GM21786 (cell line): ENCODE measurements around the gene RHBDD3.

Experiments used
- ATAC-seq: cut with Tn5 transposase; IDR thresholded peaks from one replicate; pipeline ENCODE4 v1.9.1; 2021; ENCODE audit not compliant: unreplicated experiment

Gene RHBDD3

GRCh38 chr22:29306175-29306834 is 38.5 kb upstream of the RHBDD3 start, which contains the start of gene GAS2L1:
GAS2L1 (plus strand) TSS chr22:29306650; CDS start chr22:29308106, 1,456 bp downstream.
- ATAC-seq = no peak

DNA sequence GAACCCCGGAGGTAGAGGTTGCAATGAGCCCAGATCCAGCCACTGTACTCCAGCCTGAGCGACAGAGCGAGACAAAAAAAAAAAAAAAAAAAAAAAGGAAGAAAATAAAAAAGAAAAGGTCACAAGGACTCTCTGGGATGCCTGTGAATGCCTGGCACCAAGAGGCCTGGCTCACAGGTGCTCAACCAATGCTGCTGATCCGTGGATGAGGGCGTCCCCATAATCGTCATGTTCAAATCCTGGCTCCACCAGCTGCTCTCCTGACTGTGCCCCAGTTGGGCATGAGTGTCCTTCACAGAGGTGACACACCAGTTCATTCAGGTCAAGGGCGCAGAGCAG is 38.0 kb upstream of the RHBDD3 start:
- ATAC-seq = no peak

GRCh38 chr22:29302681-29303465 is 35.1 kb upstream of the RHBDD3 start:
- no peak for ATAC-seq

DNA sequence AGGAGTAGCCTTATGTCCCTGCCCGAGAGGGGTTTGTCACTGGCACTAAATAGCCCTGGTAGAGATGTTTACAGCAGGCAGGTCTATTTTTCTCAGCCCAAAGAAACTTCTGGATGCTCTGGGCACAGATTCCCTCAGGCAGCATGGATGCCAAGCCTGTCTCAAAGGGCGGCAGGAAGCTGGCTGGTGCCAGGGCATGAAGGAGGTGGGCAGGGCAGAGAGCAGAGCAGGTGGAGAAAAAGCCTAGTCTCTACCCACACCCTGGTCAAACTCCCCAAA is 34.6 kb upstream of the RHBDD3 start:
- ATAC-seq = no peak

DNA sequence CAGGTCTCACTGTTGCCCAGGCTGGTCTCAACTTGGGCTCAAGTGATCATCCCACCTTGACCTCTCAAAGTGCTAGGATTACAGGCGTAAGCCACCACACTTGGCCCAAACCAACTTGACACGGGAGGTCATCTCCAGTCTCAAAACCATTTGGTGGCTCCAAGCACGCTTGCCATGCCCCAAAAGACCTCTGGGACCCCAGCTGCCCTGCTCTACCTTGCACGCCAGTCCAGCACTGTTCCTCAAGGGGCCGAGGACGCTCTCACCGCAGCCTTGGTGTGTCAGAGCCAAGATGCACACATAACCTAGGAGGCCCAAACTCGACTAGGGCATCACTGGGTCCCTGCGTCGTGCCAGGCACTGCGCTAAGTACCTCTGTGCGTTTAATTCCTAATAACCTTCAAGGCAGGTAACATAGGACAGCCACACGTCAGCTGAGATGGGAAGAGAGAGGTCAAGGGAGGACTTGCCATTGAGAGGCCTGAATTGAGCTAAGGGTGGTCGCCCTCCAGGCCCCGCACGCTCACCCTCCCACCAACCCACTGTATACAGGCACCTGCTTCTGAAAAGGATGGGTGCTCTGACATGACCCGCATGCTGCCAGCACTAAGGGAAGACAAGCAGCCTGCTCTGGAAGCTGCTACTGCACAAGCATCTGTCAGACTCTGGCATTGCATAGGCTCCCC is 34.1 kb upstream of the RHBDD3 start:
- ATAC-seq = no peak

DNA sequence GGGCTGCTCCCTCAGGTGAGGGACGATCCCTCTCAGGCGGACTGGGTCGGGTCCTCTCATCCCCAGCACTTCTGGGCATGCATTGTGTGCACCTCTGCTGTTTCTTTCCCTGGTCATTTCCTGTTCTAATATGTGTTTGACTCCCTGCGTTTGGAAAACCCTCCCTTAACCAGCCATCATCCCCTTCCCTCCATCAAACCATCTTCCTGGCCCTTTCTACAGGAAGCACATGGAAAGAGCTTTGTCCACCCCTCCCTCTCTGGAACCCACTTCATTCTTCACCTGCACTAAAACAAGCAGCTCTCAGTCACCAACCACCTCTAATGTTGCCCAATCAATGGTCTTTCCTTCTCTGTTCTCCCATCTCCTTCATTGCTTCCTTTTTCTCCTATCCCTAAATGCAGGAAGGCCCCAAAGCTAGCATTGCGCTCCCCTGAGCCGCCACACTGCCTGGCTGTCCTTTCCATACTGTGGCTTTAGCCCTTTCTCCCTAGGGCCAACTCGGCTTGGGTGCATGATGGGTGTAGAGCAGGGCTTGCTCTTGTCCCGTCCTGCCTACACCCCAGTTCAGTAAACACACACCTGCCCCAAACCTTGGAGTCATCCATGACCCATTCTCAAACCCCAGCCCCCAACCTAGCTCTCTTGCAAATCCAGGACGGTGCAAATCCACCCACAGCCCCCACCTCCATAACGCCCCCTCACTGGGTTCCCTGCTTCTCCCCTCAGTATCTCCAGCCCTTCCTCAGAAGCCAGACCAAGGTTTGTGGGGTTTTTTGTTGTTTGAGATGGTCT is 33.2 kb upstream of the RHBDD3 start:
- ATAC-seq = no peak

DNA sequence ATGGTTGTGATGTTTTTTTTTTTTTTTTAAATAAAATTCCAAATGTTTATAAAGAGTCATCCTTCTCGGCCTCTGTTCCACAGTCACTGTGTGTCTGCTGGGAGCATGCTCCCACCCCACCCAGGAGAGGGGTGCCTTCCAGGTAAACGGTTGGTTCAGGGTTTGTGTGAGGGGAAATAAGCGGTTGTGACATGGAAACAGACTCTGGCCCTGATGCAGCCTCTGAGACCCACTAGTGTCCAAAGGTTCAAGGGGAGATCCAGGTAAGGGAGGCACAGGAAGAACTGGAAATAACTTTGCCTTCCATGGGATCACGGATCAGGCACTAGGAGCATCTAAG is 32.7 kb upstream of the RHBDD3 start:
- no peak for ATAC-seq

DNA sequence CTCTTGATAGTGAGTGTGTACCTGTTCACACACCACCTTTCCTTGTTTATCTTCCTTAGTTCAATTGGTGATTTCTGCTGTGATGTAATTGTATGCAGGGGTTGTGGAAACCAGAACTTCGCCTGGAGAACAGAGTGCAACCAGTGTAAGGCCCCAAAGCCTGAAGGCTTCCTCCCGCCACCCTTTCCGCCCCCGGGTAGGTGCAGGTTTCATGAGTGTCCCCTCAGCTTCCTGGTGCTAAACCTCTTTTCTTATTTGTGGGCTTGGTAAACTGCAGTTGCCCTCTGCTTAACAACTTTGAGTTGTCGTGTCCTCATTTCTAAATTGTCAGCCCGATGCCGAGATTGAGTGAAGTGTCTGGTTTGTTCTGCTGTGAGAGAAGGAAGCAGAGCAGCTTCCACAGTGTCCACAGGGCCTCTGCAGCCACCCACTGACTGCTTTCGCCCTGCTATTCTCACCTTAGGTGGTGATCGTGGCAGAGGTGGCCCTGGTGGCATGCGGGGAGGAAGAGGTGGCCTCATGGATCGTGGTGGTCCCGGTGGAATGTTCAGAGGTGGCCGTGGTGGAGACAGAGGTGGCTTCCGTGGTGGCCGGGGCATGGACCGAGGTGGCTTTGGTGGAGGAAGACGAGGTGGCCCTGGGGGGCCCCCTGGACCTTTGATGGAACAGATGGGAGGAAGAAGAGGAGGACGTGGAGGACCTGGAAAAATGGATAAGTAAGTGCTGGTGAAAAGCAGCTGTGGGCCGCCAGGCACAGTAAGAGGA is 31.5 kb upstream of the RHBDD3 start:
- ATAC-seq = no peak

- ATAC-seq = no peak
Observed at GRCh38 chr22:29298641-29299040, 30.9 kb upstream of the RHBDD3 start.

DNA sequence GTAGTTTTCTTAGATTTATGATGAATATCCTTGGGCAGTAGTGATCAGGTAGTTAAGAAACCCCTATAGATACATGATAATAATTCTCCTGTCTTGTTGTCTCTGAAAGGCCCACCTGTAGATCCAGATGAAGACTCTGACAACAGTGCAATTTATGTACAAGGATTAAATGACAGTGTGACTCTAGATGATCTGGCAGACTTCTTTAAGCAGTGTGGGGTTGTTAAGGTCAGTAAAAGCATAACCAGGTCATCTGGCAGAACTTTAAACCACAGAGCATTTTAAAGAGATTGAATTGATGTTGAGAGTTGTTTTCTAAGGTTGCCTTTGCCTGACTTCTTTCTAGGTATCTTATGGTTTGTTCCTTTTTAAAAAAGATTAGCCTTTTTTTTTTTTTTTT is 24.6 kb upstream of the RHBDD3 start:
- ATAC-seq = no peak

- no peak for ATAC-seq
Observed at GRCh38 chr22:29291215-29291614, 23.4 kb upstream of the RHBDD3 start.

DNA sequence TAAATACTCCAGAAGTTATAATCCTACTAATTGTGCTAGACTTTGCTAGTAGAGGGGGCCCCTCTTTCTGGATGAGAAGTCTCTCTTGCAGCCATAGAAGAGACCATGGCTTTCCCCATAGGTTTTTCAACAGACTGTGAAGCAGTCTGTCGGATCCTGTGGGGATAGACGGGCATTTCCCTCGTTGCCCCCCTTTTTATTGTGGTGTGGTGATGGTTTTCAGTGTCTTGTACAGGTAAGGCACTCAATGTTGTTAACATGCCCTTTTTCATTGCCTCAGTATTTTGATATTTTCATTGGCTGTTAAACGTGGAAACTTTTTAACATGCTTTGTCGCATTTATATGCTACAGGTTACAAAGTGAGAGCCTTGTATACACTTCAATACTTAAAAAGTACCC is 22.3 kb upstream of the RHBDD3 start:
- no peak for ATAC-seq

- no peak for ATAC-seq
Observed at GRCh38 chr22:29288837-29289236, 21.1 kb upstream of the RHBDD3 start.

DNA sequence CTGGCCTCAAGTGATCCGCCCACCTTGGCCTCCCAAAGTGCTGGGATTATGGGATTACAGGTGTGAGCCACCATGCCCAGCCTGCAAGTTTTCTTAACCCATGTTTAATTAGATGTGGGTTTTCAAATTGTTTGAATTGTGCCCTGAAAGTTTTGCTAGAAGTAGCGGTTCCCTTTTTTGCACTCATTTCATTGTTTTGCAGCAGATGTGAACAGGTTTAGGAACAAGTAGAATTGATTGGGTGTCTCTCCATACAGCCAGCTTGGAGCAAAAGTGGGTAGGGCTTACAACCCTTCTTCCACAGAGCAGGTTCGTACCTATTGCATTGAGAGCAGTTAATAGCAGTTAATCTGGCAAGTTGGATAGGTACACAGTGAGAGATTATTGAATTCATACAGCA is 16.4 kb upstream of the RHBDD3 start:
- ATAC-seq = no peak

GRCh38 chr22:29277927-29278326 is 10.1 kb upstream of the RHBDD3 start:
- no peak for ATAC-seq

GRCh38 chr22:29275819-29276565 is 8.2 kb upstream of the RHBDD3 start:
- ATAC-seq = no peak

GRCh38 chr22:29275167-29275566 is 7.4 kb upstream of the RHBDD3 start:
- ATAC-seq = no peak

DNA sequence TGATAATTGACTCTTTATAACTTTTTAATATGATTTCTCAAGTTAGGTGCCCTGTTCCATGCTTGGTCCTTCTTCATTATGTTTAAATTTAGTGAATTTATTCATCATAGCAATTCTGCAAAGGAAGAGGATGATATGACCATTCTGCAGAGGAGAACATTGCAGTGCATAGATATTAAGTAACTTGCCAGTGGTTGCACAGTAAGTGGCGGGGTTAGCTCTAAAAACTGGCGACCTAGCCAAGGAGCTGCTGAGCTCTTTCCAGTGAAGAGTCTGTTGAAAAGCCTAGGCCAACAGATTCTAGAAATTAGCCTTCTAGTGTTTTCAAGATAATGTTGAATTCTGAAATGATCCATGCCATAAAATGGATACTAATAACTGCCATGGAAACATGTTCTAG is 4.8 kb upstream of the RHBDD3 start:
- ATAC-seq = no peak

DNA sequence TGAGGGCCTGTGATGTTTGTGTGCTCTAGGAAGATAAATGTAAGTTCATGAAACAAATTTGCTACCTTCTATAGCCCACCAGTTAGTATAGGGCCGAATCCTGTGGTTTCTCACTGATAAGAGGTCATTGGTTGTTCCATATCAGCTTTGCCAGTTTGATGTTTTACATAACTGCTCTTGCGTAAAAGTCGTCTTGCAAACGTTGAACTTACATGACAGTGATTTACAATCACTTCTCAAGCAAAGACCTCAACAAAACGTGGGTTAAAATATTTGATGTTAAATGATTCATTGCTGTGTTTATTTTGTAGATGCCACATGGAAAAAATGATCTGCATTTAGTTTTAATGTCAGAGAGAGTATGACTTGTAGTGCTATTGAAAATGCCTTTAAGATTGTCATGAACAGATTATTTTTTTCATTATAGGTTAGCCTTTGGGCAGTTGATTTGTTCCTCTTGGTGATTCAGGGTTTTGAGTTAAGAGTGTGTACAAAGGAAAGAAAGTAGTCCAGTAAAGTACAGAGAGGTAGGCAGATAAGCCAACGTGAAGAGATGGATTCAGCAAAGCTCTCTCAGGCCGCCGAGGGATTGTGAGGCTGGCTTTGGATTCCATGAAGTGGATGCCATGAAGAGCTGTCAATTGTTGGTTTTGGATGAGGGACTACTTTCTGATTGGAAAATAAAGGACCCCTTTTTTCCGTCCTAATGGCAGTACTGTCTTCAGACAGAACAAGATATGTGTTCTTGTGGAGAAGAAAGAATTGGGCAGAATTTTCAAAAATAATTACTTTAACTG is 2.9 kb upstream of the RHBDD3 start:
- ATAC-seq = no peak
